ENCODE measurements around the gene VCL.

Gene VCL

GRCh38 chr10:74049955-74050354 lies 52.0 kb downstream of the VCL start:
- H3K4me3 ChIP-seq (ENCODE audit: low read depth, low read length), result no peak overlapping the region
- no peak for DNase-seq (ENCODE audit: low read depth)
- TF ChIP-seq CTCF (IDR thresholded peaks at IDR 0.05; ENCODE audit: low read depth, low read length) (no peak), MAX (IDR thresholded peaks at IDR 0.05; ENCODE audit: low read depth, low read length) (no peak), POLR2A (IDR thresholded peaks at IDR 0.05; ENCODE audit: extremely low read depth, insufficient read length) (no peak), MYC (IDR thresholded peaks at IDR 0.05; ENCODE audit: low read depth, low read length) (no peak)

- TF ChIP-seq CTCF (IDR thresholded peaks at IDR 0.05; ENCODE audit: low read depth, low read length), result no peak
- no peak for TF ChIP-seq MYC (IDR thresholded peaks at IDR 0.05; ENCODE audit: low read depth, low read length)
- no peak for TF ChIP-seq MAX (IDR thresholded peaks at IDR 0.05; ENCODE audit: low read depth, low read length)
- TF ChIP-seq POLR2A (IDR thresholded peaks at IDR 0.05; ENCODE audit: extremely low read depth, insufficient read length), result no peak
- no peak overlapping the region for H3K4me3 ChIP-seq (ENCODE audit: low read depth, low read length)
- DNase-seq (ENCODE audit: low read depth), result no peak
Observed at GRCh38 chr10:74050653-74051052, 52.7 kb downstream of the VCL start.

GRCh38 chr10:74051736-74052342 lies 53.9 kb downstream of the VCL start:
- H3K4me3 ChIP-seq (ENCODE audit: low read depth, low read length), result no peak overlapping the region
- no peak for DNase-seq (ENCODE audit: low read depth)
- TF ChIP-seq MYC (IDR thresholded peaks at IDR 0.05; ENCODE audit: low read depth, low read length), result no peak
- TF ChIP-seq CTCF (IDR thresholded peaks at IDR 0.05; ENCODE audit: low read depth, low read length), result no peak
- no peak for TF ChIP-seq MAX (IDR thresholded peaks at IDR 0.05; ENCODE audit: low read depth, low read length)
- TF ChIP-seq POLR2A (IDR thresholded peaks at IDR 0.05; ENCODE audit: extremely low read depth, insufficient read length), result no peak

GRCh38 chr10:74052994-74053393 lies 55.1 kb downstream of the VCL start:
- H3K4me3 ChIP-seq (ENCODE audit: low read depth, low read length), result no peak overlapping the region
- no peak for DNase-seq (ENCODE audit: low read depth)
- no peak for TF ChIP-seq MAX (IDR thresholded peaks at IDR 0.05; ENCODE audit: low read depth, low read length)
- no peak for TF ChIP-seq CTCF (IDR thresholded peaks at IDR 0.05; ENCODE audit: low read depth, low read length)
- TF ChIP-seq POLR2A (IDR thresholded peaks at IDR 0.05; ENCODE audit: extremely low read depth, insufficient read length), result no peak
- no peak for TF ChIP-seq MYC (IDR thresholded peaks at IDR 0.05; ENCODE audit: low read depth, low read length)

GRCh38 chr10:74055383-74056049 lies 57.6 kb downstream of the VCL start:
- no peak for DNase-seq (ENCODE audit: low read depth)
- TF ChIP-seq POLR2A (IDR thresholded peaks at IDR 0.05; ENCODE audit: extremely low read depth, insufficient read length) (no peak), MAX (IDR thresholded peaks at IDR 0.05; ENCODE audit: low read depth, low read length) (no peak), MYC (IDR thresholded peaks at IDR 0.05; ENCODE audit: low read depth, low read length) (no peak), CTCF (IDR thresholded peaks at IDR 0.05; ENCODE audit: low read depth, low read length) (no peak)
- H3K4me3 ChIP-seq (ENCODE audit: low read depth, low read length), result no peak overlapping the region
